Kidney glomerular epithelial cell (primary cell): Measurements from ENCODE around the gene CELF5.
"Not testable (repeated sequence)": the region's sequence is repeated elsewhere in the genome, so short reads cannot be mapped to it uniquely, and the experiment has no call there.

Experiments used
- DNase-seq: peaks from one replicate; lab custom pipeline; 2025; lab: John Stamatoyannopoulos, UW

Gene CELF5

DNA sequence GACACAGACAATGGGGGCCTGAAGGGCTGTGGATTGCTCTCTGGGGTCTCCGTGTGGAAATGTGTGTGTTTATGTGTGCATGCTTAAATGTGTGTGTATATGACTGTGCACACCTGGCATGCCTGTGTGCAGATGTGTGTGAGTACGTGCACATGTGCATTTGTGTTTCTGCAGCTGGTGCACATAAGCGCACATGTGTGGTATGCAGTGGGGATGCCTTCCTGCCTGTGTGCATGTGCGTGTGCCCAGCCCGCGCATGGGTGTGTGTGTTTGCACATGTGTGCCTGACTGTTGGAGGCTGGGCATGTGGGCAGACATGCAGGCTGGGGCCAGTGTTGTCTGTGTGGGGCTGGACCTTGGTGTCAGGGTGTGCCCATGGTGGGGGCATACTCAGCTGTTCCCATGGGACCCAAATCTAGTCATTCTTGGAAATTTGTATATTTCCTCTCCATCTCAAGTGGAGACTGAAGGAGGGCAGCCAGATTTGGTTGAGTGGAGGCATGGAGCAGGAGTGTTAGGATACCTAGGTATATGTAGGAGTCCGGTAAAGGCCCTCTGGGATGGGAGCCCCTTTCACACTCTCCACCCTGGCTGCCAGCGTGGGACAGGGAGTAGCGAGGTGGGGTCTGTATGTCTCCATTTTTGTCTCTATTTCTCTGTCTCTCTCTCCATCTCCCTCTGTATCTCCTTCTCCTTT is 49.9 kb downstream of the CELF5 start:
- DNase-seq, result no peak

DNA sequence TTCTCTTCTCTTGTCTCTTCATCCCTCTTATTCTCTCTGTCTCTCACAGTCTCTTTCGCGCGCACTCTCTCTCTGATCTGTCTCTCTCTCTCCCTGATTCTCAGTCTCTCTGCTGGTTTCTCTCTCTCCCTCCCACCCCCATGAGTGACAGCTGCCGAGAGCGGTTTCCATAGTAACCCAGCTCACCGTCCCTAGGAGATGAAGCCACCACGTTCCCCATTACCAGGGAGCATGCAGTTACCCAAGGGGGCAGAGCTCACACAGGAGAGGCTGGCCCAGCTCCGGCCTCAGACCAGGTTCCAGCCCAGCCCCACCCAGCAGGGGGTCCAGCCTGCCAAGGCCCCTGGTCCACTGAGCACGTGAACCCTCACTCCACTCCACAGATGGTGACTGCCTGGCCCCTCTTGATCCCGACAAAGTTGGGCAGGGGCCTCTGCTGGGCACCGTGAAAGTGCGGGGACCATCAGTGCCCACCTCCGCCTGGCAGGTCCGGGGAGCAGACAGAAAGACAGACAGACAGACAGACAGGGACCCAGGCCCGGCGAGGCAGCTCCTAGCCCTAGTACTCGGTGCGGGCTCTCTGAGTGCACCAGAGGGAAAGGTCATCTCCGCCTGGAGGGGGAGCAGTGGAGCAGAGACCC is 50.6 kb downstream of the CELF5 start:
- DNase-seq, result no peak

DNA sequence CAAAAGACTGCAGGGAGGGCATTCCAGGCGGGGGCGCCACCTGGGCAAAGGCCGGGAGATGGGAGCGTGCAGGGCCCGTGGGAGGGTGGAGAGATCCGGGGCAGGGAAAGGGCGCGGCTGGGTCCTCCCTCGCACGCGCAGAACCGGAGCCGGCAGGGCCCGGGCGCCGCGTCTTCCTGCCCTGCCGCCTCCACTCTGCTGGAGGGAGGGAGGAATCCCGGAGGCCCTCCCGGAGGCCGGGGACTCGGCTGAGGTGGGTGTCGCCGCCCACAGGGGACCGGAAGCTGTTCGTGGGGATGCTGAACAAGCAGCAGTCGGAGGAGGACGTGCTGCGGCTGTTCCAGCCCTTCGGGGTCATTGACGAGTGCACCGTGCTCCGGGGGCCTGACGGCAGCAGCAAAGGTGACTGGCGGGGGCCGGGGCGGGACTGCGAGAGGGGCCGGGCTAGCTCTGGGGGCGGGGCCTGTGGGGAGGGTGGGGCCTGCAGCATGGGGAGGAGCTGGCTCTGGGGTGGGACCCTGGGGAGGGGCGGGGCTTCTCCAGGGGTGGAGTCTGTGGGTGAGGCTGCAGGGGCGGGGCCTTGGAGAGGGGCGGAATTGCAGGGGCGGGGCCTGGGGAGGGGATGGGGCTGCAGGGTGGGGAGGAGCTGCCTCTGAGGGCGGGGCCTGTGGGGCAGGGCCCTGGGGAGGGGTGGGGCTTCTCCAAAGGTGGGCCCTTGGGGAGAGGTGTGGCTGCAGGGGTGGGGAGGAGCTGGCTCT is 51.3 kb downstream of the CELF5 start:
- DNase-seq, result peak; percentile 40

DNA sequence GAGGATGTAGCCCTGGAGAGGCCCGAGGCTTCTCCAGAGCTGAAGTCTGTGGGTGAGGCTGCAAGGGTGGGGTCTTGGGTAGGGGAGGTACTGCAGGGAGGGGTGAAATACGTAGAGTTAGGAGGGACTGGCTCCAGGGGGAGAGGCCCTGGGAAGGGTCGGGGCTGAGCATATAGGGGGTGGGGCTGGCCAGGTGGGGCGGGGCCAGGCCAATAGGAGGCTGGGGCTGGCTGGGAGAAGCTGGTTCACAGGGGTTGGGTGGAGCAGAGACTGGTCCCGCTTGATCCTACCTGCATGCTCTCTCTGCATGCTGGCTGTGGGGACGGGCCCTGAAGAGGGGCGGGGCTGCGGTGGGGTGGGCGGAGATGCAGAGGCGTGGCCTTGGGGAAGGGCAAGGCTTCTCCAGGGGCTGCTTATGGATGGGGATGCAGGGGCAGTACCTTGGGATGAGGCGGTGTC is 51.9 kb downstream of the CELF5 start:
- DNase-seq, result no peak

DNA sequence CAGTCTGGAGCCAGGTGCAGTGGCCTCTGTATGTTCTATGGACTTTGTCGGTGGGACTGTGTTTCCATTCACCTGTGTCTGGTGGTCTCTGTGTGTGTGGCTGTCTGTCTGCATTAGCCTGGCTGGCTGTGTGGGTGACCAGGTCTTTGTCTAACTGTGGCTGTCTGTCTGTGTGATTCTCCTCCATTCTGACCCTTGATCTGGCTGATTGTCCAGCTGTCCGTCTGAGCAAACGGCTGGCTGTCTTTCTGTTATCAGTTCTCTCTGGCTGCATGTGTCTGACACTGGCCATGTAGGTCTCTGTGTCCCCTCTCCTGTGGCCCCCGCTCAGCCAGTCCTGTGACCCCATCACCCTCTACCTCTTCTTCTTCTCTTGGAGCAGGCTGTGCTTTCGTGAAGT is 53.2 kb downstream of the CELF5 start:
- DNase-seq, result no peak

DNA sequence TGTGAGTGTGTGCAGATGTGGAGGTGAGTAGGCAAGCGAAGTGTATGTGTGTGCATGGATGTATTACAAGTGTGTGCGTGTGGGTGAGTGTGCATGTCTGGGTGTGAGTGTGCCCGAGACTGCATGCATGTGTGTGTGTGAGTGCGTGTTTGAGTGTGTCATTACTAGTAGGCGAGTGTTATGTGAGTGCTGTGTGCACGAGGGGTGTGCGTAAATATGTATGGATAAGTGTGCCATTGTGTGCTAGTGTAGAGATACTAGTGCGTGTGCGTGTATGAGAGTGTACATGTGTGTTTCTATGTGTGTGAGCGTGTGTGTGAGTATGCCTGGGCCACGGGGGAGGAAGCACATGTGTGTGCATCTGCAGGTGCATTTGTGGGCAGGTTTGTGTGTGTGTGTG is 53.8 kb downstream of the CELF5 start:
- no peak for DNase-seq

DNA sequence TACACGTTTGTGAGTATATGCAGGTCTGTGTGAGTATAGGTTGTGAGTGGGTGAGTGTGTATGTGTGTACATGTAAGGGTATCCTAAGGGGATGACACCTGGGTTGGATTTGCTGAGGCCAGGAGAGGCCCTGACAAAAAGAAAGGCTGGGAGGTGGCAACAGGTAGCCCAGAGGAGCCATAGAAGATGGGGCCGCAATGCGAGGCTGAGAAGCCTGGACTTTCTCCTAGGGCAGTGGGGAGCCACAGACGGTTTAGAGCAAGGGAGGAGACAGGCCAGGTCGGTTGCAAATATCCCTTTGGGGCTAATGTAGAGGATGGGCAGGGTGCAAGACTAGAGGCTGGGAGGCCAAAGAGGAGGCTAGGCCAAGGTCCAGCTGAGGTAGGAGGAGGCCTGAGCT is 54.3 kb downstream of the CELF5 start:
- DNase-seq, result no peak

DNA sequence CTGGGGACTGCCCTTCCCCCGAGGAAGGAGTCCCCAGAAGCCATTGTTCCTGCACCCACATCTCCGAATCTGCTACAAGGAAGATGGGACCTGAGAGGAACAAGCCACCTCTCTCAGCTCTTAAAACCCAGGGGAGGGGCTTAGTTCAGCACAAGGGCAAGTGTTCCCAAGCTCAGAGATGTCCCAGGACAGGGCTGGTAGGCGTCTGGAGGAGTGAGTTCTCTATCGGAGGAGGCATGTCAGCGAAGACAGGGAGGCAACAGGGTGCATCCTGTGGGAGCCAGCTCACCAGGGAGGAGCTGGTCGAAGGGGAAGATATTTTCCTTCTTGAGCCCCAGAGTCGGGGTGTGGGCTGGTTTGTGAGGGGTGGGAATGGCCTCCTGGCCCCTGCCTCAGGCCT is 54.8 kb downstream of the CELF5 start:
- no peak for DNase-seq

DNA sequence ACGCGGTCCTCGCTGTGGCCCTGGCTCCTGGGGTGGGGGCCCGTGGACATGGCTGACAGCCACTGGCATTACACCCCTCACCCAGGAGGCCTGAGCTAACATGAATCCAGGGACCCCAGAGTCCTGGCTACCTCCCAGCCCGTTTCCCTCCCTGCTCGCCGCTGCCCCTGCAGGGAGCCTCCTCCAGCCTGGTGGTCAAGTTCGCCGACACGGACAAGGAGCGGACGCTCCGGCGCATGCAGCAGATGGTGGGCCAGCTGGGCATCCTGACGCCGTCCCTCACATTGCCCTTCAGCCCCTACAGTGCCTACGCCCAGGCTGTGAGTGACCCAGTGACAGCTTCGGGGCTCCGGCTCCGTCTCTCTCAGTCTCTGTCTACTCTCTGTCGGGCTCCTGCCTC is 56.6 kb downstream of the CELF5 start:
- DNase-seq, result no peak

DNA sequence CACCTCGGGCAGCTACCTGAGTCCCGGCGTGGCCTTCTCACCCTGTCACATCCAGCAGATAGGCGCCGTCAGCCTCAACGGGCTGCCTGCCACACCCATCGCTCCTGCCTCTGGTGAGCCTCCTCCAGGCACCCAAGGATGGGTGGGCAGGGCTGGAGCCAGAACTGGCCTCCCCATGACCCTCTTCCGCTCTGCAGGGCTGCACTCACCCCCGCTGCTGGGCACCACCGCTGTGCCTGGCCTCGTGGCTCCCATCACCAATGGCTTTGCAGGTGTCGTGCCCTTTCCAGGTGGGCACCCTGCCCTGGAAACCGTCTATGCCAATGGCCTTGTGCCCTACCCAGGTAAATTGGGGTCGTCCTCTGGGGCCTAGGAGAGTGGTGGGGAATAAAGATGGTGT is 57.7 kb downstream of the CELF5 start:
- DNase-seq, result no peak

DNA sequence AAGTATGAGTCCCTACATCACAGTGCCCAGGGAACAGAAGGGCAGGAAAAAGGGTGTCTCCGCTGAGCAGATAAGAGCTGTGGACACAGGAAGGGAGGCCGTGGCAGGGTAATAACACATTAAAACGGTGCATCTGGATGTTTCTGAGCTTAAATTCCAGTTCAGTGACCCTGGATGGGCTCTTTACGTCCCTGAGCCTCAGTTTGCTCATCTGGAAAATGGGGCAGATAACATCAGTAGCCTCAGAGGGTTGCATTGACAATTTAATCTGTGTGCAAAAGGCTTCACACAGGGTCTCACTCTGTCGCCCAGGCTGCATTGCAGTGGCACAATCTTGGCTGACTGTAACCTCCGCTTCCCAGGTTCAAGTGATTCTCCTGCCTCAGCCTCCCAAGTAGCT is 58.1 kb downstream of the CELF5 start:
- no peak for DNase-seq

DNA sequence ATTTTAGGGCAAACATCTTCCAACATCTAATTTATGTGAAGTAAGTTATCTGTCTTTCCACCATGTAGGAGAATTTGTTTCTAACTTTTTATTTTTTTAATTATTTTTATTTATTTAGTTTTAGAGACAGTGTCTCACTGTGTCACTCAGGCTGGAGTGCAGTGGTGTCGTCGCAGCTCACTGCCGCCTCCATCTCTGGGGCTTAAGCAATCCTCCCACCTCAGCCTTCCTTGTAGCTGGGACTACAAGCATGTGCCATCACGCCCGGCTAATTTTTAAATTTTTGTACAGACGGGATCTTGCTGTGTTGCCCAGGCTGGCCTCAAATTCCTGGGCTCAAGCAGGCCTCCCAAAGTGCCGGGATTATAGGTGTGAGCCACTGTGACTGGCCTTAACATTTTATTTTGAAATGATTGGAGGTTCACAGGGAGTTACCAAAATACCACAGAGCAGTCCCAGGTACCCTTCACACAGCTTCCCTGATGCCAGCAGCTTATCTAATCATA is 58.8 kb downstream of the CELF5 start:
- no peak for DNase-seq

DNA sequence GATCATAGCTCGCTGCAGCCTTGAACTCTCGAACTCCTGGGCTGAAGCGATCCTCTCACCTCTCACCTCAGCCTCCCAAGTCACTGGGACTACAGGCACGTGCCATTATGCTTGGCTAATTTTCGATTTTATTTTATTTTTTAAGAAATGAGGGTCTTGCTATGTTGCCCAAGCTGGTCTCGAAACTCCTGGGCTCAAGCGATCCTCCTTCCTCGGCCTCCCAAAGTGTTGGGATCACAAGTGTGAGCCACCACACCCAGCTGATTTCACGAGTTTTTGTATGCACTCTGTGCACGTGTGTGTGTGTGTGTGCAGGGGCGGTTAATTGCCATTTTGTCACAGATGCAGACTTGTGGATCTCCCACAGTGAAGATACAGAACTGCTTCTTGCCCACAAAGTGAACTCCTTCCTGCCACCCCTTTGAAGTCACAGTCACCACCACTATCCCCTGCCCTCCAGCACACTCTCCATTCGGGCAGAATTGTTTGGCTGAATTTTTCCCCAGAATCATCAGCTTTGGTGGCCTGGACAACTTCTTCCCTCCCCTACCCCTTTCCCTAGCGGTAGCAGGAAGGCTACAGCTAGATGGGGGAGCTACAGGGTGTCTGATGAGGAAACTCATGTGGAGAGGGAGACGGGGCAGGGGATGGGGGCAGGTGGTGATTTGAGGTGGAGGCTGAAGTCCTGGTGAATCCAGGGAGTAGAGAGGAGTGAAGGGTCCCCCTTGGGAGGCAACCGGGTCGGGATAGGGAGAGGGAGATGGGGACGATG is 59.6 kb downstream of the CELF5 start:
- DNase-seq, result no peak

DNA sequence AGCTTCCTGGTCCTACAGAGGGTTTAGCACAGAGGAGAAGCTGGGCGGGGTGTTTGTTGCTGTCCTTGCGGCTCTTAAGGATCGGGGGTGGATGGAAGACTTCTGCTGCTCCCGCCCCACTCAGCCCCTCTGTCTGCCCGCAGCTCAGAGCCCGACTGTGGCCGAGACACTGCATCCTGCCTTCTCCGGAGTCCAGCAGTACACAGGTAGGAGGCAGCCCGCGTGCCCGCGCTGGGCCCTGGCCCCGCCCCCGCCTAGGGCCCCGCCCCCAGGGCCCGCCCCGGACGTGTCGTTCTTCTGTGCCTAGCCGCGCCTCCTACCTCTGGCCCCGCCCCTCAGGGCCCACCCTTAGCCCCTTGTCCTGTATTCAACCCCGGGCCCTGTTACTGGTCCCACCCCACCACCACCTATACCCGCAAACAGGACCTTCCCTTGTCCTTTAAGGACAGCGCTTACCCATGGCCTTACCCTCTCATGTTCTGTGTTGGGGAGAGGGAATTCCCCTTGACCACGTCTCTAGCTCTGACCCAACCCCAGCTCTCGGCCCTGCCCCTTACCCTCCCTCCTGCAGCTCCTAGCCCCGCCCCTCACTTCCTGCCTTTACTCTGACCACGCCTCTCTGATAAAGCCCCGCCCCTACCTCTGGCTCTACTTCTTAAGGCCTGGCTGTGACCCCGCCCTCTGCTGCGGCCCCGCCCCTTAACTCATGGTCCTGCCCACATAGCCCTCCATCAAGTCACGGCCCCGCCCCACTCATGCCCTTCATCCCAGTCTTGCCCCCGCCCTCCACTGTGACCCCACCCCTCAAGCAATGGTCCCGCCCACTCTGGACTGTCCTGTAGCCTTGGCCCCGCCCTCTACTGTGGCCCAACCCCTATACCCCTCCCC is 60.5 kb downstream of the CELF5 start:
- peak; percentile 45 for DNase-seq

DNA sequence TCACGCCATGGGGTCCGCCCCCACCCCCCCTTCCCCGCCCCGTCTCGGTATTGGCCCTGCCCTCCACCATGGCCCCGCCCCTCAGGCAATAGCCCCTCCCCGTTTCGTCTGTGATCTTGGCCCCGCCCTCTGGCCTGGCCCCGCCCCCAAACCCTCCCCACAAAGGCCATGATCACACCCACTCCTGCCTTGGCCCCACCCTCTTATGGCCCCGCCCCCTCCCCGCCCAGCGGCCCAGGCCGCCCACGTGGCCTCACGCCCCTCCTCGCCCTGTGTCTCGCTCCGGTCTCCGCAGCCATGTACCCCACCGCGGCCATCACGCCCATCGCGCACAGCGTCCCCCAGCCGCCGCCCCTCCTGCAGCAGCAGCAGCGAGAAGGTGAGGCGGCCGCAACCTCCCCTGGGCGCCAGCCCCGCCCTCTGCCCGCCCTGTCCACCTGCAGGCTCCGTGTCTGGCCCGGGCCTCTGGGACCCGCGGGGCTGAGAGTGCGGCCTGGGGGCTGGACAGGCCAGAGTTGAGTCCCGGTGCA is 61.3 kb downstream of the CELF5 start:
- DNase-seq, result no peak

DNA sequence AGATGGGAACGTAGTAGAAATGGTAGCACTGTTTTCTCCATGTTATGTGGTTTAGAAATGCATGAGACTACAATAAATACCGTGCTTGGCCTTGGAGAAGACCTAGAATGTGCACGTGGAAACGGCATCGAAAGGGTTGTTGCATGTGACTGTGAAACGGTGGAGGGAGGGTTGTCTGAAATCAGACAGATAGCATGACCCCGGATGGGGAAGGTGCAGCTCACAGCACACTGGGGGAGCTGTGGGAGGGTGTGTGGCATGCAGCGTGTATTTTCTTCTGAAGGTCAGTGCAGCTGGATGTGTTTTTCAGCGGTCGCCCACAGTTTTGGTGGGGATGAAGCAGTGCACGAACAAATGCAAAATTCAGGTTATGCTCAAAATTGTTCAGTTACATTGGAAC is 63.4 kb downstream of the CELF5 start:
- no peak for DNase-seq

DNA sequence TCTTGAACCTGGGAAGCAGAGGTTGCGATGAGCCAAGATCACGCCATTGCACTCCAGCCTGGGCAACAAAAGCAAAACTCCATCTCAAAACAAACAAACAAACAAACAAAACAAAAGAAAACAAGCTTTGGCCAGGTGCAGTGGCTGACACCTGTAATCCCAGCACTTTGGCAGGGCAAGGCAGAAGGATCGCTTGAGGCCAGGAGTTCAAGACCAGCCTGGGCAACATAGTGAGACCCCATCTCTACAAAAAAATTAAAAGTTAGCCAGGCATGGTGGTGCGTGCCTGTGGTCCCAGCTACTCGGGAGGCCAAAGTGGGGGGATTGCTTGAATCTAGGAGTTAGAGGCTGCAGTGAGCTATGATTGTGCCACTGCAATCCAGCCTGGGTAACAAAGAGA is 64.0 kb downstream of the CELF5 start:
- not testable (repeated sequence) for DNase-seq

DNA sequence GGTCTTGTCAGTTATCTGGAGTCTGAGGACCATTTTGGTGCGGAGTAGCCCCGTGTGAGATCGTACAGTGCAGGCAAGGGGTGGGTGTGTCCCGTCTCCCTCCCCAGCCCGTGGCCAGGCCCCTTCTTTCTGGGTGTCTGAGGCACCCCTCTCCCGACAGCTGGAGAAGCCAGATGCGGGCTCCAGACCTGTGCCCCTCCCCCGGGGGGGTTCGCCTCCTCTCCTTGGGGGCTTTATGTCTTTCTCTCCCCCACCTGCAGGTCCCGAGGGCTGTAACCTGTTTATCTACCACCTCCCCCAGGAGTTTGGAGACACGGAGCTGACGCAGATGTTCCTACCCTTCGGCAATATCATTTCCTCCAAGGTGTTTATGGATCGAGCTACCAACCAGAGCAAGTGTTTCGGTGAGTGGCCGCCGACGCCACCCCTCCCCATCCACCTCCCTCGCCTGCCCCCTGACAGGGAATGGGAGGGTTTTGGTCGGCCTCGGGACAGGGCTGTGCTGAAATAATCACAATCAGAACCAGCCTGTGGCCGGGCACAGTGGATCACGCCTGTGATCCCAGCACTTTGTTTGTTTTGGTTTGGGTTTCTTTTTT is 65.6 kb downstream of the CELF5 start:
- no peak for DNase-seq

DNA sequence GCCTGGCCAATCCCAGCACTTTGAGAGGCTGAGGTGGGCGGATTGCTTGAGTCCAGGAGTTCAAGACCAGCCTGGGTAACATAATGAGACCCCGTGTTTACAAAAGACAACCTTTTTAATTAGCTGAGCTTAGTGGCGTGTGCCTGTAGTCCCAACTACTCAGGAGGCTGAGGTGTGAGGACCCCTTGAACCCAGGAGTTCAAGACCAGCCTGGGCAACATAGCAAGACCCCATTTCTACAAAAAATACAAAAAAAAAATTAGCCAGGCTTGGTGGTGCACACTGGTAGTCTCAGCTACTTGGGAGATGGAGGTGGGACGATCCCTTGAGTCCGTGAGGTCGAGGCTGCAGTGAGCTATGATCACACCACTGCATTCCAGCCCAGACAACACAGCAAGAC is 66.4 kb downstream of the CELF5 start:
- DNase-seq, result not testable (repeated sequence)

DNA sequence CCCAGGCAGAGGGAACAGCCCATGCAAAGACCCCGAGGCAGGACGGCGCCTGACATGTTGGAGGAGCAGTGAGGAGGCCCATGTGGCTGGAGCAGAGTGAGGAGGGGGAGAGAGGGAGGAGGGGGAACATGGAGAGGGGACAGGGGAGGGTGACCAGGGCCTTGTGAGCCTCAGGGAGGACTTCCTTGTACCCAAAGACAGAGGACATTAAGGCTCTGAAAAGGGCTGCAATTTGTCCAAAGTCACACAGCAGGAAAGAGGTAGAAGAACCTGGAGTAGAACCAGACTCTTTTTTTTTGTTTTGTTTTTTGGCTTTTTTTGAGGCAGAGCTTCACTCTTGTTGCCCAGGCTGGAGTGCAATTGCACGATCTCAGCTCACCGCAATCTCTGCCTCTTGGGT is 67.2 kb downstream of the CELF5 start:
- no peak for DNase-seq
